Ishikawa (cell line): ENCODE results near the gene VPS18.

Experiments
- CEBPB ChIP-seq: IDR thresholded peaks from 2 replicates; pipeline ENCODE4 v1.6.1; 2012
- CREB1 ChIP-seq: IDR thresholded peaks from 2 replicates; pipeline ENCODE4 v1.6.1; 2012; ENCODE audit warnings: low read depth
- EP300 ChIP-seq: IDR thresholded peaks from 2 replicates; pipeline ENCODE4 v1.6.1; 2012; ENCODE audit warnings: borderline replicate concordance
- FOXM1 ChIP-seq: IDR thresholded peaks from 2 replicates; pipeline ENCODE4 v1.6.1; 2012; ENCODE audit warnings: low read depth, borderline replicate concordance
- MAX ChIP-seq: IDR thresholded peaks from 2 replicates; pipeline ENCODE4 v1.6.1; 2012
- RAD21 ChIP-seq: IDR thresholded peaks from 2 replicates; pipeline ENCODE4 v1.6.1; 2012; ENCODE audit warnings: low read depth
- REST ChIP-seq: IDR thresholded peaks from 2 replicates; pipeline ENCODE4 v1.6.1; 2012; ENCODE audit warnings: low read depth, mild to moderate bottlenecking
- TAF1 ChIP-seq: IDR thresholded peaks from 2 replicates; pipeline ENCODE4 v1.6.1; 2012; ENCODE audit warnings: low read depth, mild to moderate bottlenecking
- USF1 ChIP-seq: IDR thresholded peaks from 2 replicates; pipeline ENCODE4 v1.6.1; 2012
- YY1 ChIP-seq: IDR thresholded peaks from 2 replicates; pipeline ENCODE4 v1.6.1; 2012; ENCODE audit warnings: low read depth
- ZBTB7A ChIP-seq: IDR thresholded peaks from 2 replicates; pipeline ENCODE4 v1.6.1; 2012; ENCODE audit warnings: low read depth

- TF ChIP-seq CEBPB (no peak), EP300 (no peak), REST (no peak), RAD21 (no peak), USF1 (no peak), YY1 (no peak), MAX (no peak), CREB1 (no peak), ZBTB7A (no peak), TAF1 (no peak), FOXM1 (no peak)
Measured at GRCh38 chr15:40858706-40859105, 35.5 kb upstream of the VPS18 start.
